GM10266 (cell line): ENCODE data around the gene PRSS1.
"Not testable (repeated sequence)": the region's sequence is repeated elsewhere in the genome, so short reads cannot be mapped to it uniquely, and the experiment has no call there.

Experiments used
- DNase-seq: peaks from one replicate; pipeline ENCODE4 v3.0.0; 2012; ENCODE audit errors: extremely low spot score
- CTCF ChIP-seq: IDR thresholded peaks from 2 replicates; pipeline ENCODE4 v1.5.1; 2012; ENCODE audit warnings: mild to moderate bottlenecking, low read depth; ENCODE audit not compliant: control insufficient read depth, insufficient read depth; ENCODE audit errors: missing control alignments

The PRSS1 gene

GRCh38 chr7:142750321-142750938 is 1.2 kb downstream of the PRSS1 start:
- DNase-seq, result no peak
- no peak for TF ChIP-seq CTCF

- DNase-seq, result not testable (repeated sequence)
Observed at GRCh38 chr7:142751526-142752175, 2.4 kb downstream of the PRSS1 start.

GRCh38 chr7:142752376-142753225 is 3.3 kb downstream of the PRSS1 start:
- TF ChIP-seq CTCF, result no peak
- DNase-seq, result no peak

- TF ChIP-seq CTCF, result no peak
- DNase-seq, result no peak
Observed at GRCh38 chr7:142753366-142753765, 4.1 kb downstream of the PRSS1 start.

- DNase-seq, result not testable (repeated sequence)
Observed at GRCh38 chr7:142753925-142754491, 4.7 kb downstream of the PRSS1 start.

GRCh38 chr7:142754681-142755575 is 5.7 kb downstream of the PRSS1 start:
- TF ChIP-seq CTCF, result no peak
- no peak for DNase-seq

- not testable (repeated sequence) for DNase-seq
Observed at GRCh38 chr7:142758312-142758711, 9.0 kb downstream of the PRSS1 start.

GRCh38 chr7:142759433-142759832 is 10.2 kb downstream of the PRSS1 start:
- no peak for DNase-seq
- TF ChIP-seq CTCF, result no peak
